Neural progenitor cell (in vitro differentiated cells): ENCODE data around the gene SLC16A12.

ENCODE experiments used
- CTCF ChIP-seq: fragments of 200-600 bp; sonication (generic); IDR thresholded peaks from 2 replicates; pipeline ENCODE4 v1.5.1; 2017; ENCODE audit warnings: antibody characterized with exemption, mild to moderate bottlenecking
- EZH2 ChIP-seq: fragments of 200-600 bp; sonication (generic); IDR thresholded peaks from 2 replicates; pipeline ENCODE4 v1.6.1; 2017; ENCODE audit warnings: antibody characterized with exemption, mild to moderate bottlenecking, moderate library complexity

GRCh38 chr10:89482256-89482655 is 53.1 kb downstream of the SLC16A12 start:
- TF ChIP-seq CTCF = no peak
- no peak for TF ChIP-seq EZH2
